ENCODE results near the gene ASB2. TPM values are rescaled to one million over a fixed set of nuclear protein-coding genes. Genes with fewer than 3 reads are reported as not detected.
A peak's percentile ranks its signal among the peaks of the same experiment; 100 is the strongest.

Gene ASB2
- total RNA-seq, 1 experiment from 2014 or later = 0.35 TPM

DNA sequence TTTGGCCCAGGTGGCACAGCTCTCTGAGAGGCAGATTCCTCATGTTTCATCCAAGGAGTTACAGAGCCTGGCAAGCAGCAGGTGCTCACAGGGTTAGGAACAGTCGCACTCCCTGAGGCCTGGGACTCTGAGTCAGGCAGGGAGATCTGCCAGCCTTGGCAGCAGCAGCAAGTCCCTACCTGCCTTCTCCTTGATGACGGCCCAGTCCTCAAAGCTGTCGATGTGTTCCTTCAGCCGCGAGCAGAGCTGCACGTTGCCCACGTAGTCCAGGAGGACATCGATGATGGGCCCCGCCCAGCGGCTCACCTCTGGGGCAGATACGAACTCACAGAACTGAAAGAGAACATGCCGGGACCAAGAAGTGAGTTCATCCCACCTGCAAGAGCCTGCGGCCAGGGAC is 38.9 kb downstream of the ASB2 start:
- H3K36me3 Mint-ChIP-seq (ENCODE audit: insufficient read depth in 1 of 3, low read depth in 3 of 3) = no peaks in the 10 kb centered on the region; a peak in 1 of 7 replicates
- Histone ChIP-seq H4K8ac (replicated peaks; ENCODE audit: insufficient read length, low read depth, low read length) (no peak overlapping the region), H3K4me2 (ENCODE audit: insufficient read depth, insufficient read length, low read length) (no peak overlapping the region), H2AFZ (ENCODE audit: low read length) (no peak overlapping the region), H3K23me2 (ENCODE audit: insufficient read length, low read depth, low read length, poor library complexity, severe bottlenecking) (no peaks in the 10 kb centered on the region), H3K23ac (ENCODE audit: insufficient read length, low read depth, low read length) (no peak overlapping the region), H4K20me1 (ENCODE audit: control insufficient read depth, insufficient read depth, insufficient read length) (no peaks in the 10 kb centered on the region), H3K79me2 (ENCODE audit: insufficient read depth, low read length) (no peaks in the 10 kb centered on the region), H3K14ac (ENCODE audit: insufficient read depth, low read length) (no peak overlapping the region), H4K91ac (ENCODE audit: insufficient read length, low read depth, low read length) (no peak overlapping the region), H3K4ac (ENCODE audit: low read depth, low read length) (no peak overlapping the region), H3K4me1 (ENCODE audit: insufficient read depth, low read length) (no peaks in the 10 kb centered on the region; the same call in 1 of the 2 replicates), H3K79me1 (ENCODE audit: insufficient read depth, low read depth, low read length, poor library complexity, severe bottlenecking) (no peaks in the 10 kb centered on the region), H4K5ac (ENCODE audit: insufficient read length, low read depth, low read length) (no peak overlapping the region), H3K56ac (ENCODE audit: insufficient read length, low read depth, low read length) (no peak overlapping the region), H3K27me3 (ENCODE audit: insufficient read depth, low read length) (peaks cover 5% of the 10 kb centered on the region; the same call in 1 of the 2 replicates), H2BK120ac (ENCODE audit: low read depth, low read length, poor library complexity, severe bottlenecking) (no peak overlapping the region), H3K18ac (ENCODE audit: insufficient read length, low read depth, low read length) (no peak overlapping the region), H3K9ac (ENCODE audit: extremely low read depth, insufficient read length, low read length) (no peak overlapping the region), H3T11ph (ENCODE audit: low read length) (no peak overlapping the region), H3K27ac (ENCODE audit: insufficient read length, low read depth, low read length) (no peak overlapping the region), H2BK12ac (ENCODE audit: insufficient read length, low read depth, low read length) (no peak overlapping the region), H3K9me3 (ENCODE audit: control insufficient read depth, low read depth, low read length) (no peaks in the 10 kb centered on the region), H2BK5ac (ENCODE audit: insufficient read length, low read length) (no peak overlapping the region), H2AK5ac (ENCODE audit: insufficient read length, low read length) (no peak overlapping the region), H2BK20ac (ENCODE audit: low read depth, low read length, poor library complexity, severe bottlenecking) (no peak overlapping the region), H2BK15ac (ENCODE audit: low read depth, low read length) (no peak overlapping the region)
- no CpG with 5 or more reads among the region's 13 CpGs for WGBS (ENCODE audit: extremely low coverage, insufficient read length, low lambda C conversion rate)
- H3K4me3 Mint-ChIP-seq = peak overlapping the region in 1 of 2 experiments; percentile 34; a peak in 1 of 5 replicates
- no peak for DNase-seq
- H3K27ac Mint-ChIP-seq = no peak overlapping the region
- H3K9me3 Mint-ChIP-seq = no peaks in the 10 kb centered on the region
- peaks cover 39% of the 10 kb centered on the region for H3K27me3 Mint-ChIP-seq (ENCODE audit: low read depth)
- TF ChIP-seq, protein P1, sequence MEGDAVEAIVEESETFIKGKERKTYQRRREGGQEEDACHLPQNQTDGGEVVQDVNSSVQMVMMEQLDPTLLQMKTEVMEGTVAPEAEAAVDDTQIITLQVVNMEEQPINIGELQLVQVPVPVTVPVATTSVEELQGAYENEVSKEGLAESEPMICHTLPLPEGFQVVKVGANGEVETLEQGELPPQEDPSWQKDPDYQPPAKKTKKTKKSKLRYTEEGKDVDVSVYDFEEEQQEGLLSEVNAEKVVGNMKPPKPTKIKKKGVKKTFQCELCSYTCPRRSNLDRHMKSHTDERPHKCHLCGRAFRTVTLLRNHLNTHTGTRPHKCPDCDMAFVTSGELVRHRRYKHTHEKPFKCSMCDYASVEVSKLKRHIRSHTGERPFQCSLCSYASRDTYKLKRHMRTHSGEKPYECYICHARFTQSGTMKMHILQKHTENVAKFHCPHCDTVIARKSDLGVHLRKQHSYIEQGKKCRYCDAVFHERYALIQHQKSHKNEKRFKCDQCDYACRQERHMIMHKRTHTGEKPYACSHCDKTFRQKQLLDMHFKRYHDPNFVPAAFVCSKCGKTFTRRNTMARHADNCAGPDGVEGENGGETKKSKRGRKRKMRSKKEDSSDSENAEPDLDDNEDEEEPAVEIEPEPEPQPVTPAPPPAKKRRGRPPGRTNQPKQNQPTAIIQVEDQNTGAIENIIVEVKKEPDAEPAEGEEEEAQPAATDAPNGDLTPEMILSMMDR (conservative IDR thresholded peaks at IDR 0.05) = no peak
- peaks cover 18 to 23% of the 10 kb centered on the region in 2 experiments for H3K4me1 Mint-ChIP-seq
